IMR-90 (cell line): ENCODE data around the gene KLK14.

ENCODE experiments used
- BHLHE40 ChIP-seq: fragments of 150-350 bp; IDR thresholded peaks from 2 replicates; pipeline ENCODE4 v1.6.1; 2016; ENCODE audit warnings: mild to moderate bottlenecking, low read depth, low read length
- CEBPB ChIP-seq: IDR thresholded peaks from 2 replicates; pipeline ENCODE4 v1.6.1; 2012; ENCODE audit warnings: low read depth, low read length, improper control_type of control experiment
- CHD1 ChIP-seq: IDR thresholded peaks from 2 replicates; pipeline ENCODE4 v1.6.1; 2012; ENCODE audit warnings: low read depth, low read length, improper control_type of control experiment
- CTCF ChIP-seq: conservative IDR thresholded peaks from 2 replicates; pipeline ENCODE4 v1.5.1; 2012; ENCODE audit warnings: mild to moderate bottlenecking, low read depth, low read length, improper control_type of control experiment
- MAZ ChIP-seq: IDR thresholded peaks from 2 replicates; pipeline ENCODE4 v1.6.1; 2012; ENCODE audit warnings: low read depth, mild to moderate bottlenecking, low read length, improper control_type of control experiment, moderate library complexity, borderline replicate concordance
- POLR2A ChIP-seq: IDR thresholded peaks from 2 replicates; pipeline ENCODE4 v1.6.1; 2012; ENCODE audit warnings: mild to moderate bottlenecking, low read depth, low read length
- RAD21 ChIP-seq: IDR thresholded peaks from 2 replicates; pipeline ENCODE4 v1.6.1; 2012; ENCODE audit warnings: low read length, improper control_type of control experiment
- RCOR1 ChIP-seq: IDR thresholded peaks from 2 replicates; pipeline ENCODE4 v1.6.1; 2012; ENCODE audit warnings: mild to moderate bottlenecking, low read length, improper control_type of control experiment; ENCODE audit not compliant: insufficient replicate concordance

GRCh38 chr19:51094696-51095279 is 12.1 kb upstream of the KLK14 start:
- TF ChIP-seq CTCF (peak; percentile 56), RAD21 (peak; percentile 46), POLR2A (no peak), BHLHE40 (no peak), MAZ (peak; percentile 47; the same call in 1 of the 2 replicates), RCOR1 (no peak), CHD1 (no peak), CEBPB (no peak)
